ENCODE results near the gene FBXW4. TPM values are rescaled to one million over a fixed set of nuclear protein-coding genes. Genes with fewer than 3 reads are reported as not detected.
"Not testable (repeated sequence)": the region's sequence is repeated elsewhere in the genome, so short reads cannot be mapped to it uniquely, and the experiment has no call there.

FBXW4 gene
- total RNA-seq, 1 experiment from 2014 or later, result 5.8 TPM

GRCh38 chr10:101656890-101657289 is 38.1 kb downstream of the FBXW4 start:
- DNase-seq (ENCODE audit: low read depth), result no peak

DNA sequence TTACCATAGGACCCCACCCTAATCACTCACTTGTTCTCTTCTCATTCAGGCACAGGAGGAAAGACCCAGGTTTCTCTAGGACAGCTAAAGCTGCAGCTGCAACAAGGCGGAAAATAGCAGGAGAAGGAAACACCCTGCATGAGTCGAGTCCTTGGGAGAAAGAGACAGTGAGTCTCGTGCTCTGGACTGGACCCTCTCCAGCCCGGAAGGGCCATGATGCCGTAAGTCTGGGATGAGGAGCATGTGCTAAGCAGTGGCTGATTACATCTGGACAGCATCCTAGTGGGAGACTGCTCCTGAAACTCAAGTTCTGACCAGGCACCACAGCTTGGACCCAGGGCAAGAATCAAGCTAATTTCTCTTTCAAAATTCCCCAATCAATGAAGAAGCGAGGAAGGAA is 39.4 kb downstream of the FBXW4 start:
- no peak for DNase-seq (ENCODE audit: low read depth)

- no peak for DNase-seq (ENCODE audit: low read depth)
These were observed 41.4 kb downstream of the FBXW4 start for GRCh38 chr10:101653536-101653935.

GRCh38 chr10:101651336-101651735 is 43.6 kb downstream of the FBXW4 start:
- DNase-seq (ENCODE audit: low read depth), result no peak

DNA sequence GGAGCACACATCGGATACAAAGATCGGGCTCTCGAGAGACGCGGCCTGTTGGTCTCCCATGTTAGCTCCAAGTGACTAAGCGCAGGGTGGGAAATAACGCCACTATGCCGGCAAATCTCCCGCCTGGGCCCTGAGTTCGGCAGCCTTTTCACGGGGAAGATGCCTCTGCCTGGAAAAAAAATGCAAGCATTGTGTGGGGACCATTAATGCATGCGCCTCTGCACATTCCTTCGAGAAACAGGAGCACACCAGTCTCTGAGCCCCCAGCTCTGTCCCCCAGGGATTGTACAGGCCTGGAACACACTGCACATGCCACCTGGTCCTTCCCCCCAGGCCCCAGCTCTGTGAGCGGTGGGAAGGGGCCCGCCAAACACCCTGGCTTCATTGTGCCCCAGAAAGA is 44.1 kb downstream of the FBXW4 start:
- no peak for DNase-seq (ENCODE audit: low read depth)

DNA sequence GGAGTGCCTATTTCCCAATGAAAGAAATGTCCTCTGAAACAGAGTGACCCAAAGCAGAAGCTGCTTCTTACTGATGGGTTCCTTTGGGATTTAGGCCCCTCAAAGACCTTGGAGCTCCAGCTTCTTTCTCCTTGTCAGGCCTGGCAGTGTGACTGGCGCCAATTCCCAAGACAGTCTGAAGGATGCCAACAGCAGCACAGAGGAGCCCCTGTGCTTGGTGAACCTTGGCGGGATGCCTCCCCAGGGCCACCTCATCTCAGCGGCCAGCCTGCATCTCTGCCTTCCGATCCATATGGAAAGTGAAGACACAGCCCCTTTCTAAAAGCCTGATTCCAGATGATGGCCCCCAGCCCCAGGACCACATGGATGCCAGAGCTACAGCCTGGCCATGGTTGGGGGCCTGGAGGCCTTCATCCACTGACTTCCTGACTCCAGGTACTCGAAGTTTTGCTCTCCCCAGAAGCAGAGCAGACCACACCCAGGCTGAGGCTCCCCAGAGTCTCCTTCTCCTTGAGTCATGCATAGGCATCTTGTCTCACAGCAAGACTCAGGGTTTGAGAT is 45.4 kb downstream of the FBXW4 start:
- DNase-seq (ENCODE audit: low read depth), result no peak

DNA sequence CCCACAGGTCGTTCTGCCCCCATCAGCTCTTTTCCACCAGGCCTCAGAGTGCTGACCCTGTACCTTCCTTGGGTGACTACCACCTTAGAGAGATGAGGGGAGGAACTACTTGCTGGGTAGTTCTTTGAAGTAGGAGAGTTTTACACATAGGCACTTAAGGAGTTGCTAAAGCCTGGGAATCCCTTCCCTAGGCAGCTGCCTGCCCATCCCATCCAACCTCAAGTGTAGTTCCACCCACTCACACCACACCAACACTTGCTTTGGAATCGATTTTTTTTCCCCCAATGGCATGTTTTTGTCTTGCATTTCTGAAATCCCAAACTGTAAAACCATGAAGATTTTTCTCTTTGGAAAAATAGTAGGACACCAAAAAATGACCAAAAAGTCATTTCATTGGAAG is 47.7 kb downstream of the FBXW4 start:
- DNase-seq (ENCODE audit: low read depth), result no peak

- DNase-seq (ENCODE audit: low read depth), result no peak
These were observed 48.6 kb downstream of the FBXW4 start for GRCh38 chr10:101646364-101646763.

DNA sequence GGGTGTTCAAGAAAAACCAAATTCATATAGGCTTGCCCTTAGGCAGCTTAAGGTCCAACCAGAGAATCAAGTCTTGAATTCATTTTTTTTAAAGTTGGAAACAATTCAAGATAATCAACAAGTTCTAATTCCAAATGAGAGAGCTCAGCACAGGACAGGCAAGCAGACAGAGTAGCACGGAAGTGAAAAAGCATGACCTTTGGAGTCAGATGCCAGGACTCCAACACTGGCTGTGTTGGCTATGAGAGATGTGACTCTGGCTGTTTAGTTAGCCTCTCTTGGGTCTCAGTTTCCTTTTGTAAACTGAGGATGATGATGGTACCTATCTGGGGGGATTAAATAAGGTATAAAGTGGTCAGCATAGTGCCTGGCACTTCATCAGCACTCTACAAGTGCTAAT is 49.3 kb downstream of the FBXW4 start:
- no peak for DNase-seq (ENCODE audit: low read depth)

GRCh38 chr10:101644002-101644401 is 51.0 kb downstream of the FBXW4 start:
- no peak for DNase-seq (ENCODE audit: low read depth)

GRCh38 chr10:101643546-101643945 is 51.4 kb downstream of the FBXW4 start:
- no peak for DNase-seq (ENCODE audit: low read depth)

- no peak for DNase-seq (ENCODE audit: low read depth)
These were observed 55.6 kb downstream of the FBXW4 start for GRCh38 chr10:101639141-101639900.

DNA sequence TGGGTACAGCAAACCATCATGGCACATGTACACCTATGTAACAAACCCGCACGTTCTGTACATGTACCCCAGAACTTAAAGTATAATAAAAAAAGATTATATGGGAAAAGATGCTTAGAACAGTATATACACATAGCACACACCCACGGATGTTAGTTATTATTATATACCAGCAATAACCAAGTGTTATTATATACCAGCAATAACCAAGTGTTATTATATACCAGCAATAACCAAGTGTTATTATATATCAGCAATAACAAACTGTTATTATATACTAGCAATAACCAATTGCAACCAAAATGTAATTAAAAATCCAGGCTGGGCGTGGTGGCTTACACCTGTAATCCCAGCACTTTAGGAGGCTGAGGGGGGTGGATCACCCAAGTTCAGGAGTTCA is 61.5 kb downstream of the FBXW4 start:
- DNase-seq (ENCODE audit: low read depth), result not testable (repeated sequence)

- DNase-seq (ENCODE audit: low read depth), result no peak
These were observed 63.0 kb downstream of the FBXW4 start for GRCh38 chr10:101631821-101632475.

GRCh38 chr10:101630633-101630920 is 64.4 kb downstream of the FBXW4 start:
- no peak for DNase-seq (ENCODE audit: low read depth)

- DNase-seq (ENCODE audit: low read depth), result no peak
These were observed 64.9 kb downstream of the FBXW4 start for GRCh38 chr10:101629837-101630632.

DNA sequence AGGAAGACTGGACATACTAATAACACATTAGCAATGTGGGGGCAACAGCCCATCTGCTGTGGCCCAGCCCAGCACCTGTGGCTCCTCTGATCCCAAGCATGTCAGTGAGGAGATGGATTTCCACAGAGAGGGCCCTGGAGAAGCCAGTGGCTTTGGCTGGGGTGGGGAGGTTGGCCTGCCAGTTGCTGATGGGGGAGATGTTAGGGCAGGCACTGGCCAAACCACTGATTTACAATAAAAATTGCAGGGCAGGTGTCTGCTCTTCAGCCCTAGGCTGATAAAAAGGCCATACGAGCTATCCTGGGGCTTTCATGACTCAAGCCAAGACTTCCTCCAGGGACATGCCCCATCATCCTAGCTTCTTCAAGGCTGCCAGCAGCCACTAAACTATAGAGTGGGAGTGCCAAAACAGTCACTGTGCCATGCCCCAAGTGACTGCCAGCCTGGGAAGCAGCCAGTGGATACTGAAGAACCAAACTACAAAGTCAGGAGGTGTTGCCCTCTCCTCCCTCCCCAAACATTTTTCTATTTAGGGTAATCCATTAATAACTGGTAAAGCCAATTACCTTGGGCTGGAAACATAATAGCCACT is 69.1 kb downstream of the FBXW4 start:
- DNase-seq (ENCODE audit: low read depth), result no peak

DNA sequence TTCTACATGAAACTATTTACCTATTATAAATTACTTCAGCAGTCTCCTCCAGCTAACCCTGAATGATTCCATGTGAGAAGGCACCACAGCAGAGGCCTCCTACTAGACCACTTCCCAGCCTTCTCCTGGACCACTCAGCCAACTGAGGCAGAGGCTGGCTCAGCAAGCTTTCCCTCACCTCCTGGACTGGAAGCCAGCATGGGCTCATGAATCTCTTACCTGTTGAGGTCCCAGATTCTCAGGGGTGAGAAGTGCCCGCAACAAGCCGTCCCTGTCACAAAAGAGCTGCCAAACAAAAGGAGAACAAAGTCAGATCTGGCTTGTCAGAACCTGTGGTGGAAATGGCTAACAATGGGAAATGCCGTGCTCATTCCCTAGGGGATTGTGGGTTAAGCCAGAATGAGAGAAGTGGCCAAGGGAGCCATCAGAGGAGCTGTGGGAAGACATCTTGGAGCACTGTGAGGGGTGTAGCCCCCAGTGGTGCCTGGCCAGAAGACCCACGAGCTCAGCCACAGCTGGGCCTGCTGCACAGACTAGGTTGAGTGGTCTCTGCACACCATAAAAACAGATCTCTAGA is 70.4 kb downstream of the FBXW4 start:
- DNase-seq (ENCODE audit: low read depth), result no peak

GRCh38 chr10:101623528-101623927 is 71.4 kb downstream of the FBXW4 start:
- DNase-seq (ENCODE audit: low read depth), result no peak

GRCh38 chr10:101619983-101620382 is 75.0 kb downstream of the FBXW4 start:
- DNase-seq (ENCODE audit: low read depth), result no peak

DNA sequence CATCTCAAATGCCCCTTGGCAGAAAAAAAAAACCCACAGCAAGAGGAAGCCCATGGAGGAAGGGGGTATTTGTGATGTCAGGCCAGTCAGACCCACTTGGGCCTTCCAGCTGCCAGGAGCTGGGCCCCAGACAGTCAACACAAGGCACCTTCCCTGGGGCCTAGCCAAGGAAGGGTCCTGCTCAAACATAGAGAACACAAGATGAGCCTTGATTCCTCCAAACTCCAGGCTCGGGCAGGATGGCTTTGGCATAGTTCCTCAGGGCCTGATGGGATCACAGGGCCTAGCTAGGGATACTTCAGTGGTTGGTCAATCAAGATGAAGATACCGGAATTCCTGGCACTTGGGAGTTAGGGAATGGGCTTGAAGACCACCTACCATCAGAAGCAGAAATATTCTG is 76.1 kb downstream of the FBXW4 start:
- DNase-seq (ENCODE audit: low read depth), result no peak

All from RPMI7951 (cell line).